Stimulated activated CD8-positive, alpha-beta memory T cell treated with anti-CD3 and anti-CD28 coated beads, Interleukin-12 subunit alpha, Interleukin-12 subunit beta, amount 100 ng/mL, for 4 hours (primary cell): ENCODE measurements around the gene GNA14.
"Not testable (repeated sequence)": the region's sequence is repeated elsewhere in the genome, so short reads cannot be mapped to it uniquely, and the experiment has no call there.

ENCODE experiments used
- DNase-seq: peaks from one replicate; pipeline ENCODE4 v3.0.0-alpha.2; 2020; ENCODE audit warnings: low read depth

GNA14 gene

DNA sequence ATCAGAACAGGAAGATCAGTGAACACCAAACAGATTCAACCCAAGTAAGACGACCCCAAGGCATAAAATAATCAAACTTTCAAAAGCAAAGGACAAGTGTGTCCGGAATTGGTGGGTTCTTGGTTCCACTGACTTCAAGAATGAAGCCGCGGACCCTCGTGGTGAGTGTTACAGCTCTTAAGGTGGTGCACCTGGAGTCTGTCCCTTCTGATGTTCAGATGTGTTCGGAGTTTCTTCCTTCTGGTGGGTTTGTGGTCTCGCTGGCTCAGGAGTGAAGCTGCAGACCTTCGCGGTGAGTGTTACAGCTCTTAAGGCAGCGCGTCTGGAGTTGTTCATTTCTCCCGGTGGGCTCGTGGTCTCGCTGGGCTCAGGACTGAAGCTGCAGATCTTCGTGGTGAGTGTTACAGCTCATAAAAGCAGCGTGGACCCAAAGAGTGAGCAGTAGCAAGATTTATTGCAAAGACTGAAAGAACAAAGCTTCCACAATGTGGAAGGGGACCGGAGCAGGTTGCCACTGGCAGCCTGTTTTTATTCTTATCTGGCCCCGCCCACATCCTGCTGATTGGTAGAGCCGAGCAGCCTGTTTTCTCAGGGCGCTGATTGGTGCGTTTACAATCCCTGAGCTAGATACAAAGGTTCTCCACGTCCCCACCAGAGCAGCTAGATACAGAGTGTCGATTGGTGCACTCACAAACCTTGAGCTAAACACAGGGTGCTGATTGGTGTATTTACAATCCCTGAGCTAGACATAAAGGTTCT is 158.5 kb downstream of the GNA14 start:
- not testable (repeated sequence) for DNase-seq

- no peak for DNase-seq
Observed at GRCh38 chr9:77488439-77489126, 159.5 kb downstream of the GNA14 start.

DNA sequence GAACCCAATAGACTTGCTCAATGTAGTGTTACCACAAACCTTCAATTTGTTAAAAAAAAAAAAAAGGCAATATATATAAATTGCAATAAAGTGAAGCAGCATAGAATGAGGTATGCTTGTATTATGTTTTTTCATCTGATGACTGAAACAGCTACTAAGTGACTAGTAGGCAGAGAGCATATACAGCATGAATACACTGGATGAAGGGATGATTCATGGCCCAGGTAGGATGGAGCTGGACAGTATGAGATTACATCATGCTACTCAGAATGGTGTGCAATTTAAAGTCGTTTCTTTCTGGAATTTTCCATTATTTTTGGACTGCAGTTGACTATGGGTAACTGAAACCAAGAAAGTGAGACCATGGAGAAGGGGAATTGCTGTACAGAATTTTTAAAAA is 161.2 kb downstream of the GNA14 start:
- no peak for DNase-seq

DNA sequence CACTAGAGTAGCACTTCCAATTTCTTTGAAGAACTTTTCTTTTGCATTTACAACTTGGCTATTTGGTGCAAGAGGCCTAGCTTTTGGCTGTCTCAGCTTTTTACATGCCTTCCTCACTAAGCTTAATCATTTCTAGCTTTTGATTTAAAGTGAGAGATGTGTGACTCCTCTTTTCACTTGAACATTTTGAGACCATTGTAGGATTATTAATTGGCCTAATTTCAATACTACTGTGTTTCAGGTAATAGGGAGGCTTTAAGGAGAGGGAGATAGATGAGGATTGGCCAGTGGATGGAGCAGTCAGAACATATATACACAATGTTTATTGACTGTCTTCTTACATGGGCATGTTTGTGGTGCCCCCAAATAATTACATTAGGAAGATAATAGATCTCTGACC is 161.7 kb downstream of the GNA14 start:
- no peak for DNase-seq

DNA sequence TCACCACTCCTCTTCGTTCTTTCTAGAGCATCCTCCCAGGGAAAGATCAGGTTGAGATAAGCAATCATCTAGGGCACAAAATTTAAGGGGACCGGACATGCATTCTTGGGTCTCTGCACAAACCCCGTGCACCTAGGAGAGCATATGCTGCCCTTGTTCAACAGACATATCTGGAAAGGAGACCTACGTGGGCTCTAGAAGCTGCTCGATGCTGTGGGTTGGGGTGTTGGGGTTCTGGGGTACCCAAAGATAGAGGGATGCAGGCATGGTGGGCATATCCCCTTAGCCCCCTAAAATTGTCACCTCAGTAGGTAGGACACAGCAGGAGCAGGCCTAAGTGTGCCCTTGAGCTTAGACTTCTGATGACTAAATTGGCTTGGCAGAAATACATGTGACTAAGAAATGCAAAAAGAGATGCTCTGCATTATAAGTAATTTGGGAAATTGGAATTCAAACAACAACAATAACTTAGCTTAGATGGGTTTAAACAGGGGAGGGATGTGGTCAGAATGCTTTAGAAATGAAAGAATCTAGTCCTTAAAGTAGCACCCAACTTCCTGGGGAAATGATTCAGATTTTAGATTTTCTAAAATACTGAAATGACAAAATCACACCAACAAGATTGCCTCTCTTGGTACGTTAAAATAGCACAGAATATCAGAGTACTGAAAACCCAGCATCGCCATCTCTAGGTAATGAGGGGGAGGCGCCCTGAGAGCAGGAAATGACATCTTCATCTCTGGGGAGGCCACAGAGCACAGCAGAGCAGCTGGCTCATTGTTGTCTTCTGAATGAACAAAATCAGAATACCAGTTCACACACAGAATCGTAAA is 172.3 kb downstream of the GNA14 start:
- no peak for DNase-seq

GRCh38 chr9:77474936-77475335 is 173.2 kb downstream of the GNA14 start:
- DNase-seq = no peak

DNA sequence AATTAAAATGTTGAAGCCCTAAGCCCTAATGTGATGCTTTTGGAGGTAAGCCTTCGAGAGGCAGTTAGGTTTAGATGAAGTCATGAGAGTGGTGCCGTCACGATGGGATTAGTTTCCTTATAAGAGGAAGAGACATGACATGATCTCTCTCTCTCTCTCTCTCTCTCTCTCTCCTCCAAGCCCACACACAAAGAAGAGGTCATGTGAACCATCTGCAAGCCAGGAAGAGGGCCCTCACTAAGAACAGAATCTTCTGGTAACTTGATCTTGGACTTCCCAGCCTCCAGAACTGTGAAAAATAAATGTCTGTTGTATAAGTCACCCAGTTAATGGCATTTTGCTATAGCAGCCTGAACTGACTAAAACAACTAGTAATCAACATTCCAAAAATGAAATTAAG is 175.5 kb downstream of the GNA14 start:
- DNase-seq = no peak

- DNase-seq = no peak
Observed at GRCh38 chr9:77471572-77471971, 176.6 kb downstream of the GNA14 start.

- no peak for DNase-seq
Observed at GRCh38 chr9:77469515-77470231, 178.4 kb downstream of the GNA14 start.

DNA sequence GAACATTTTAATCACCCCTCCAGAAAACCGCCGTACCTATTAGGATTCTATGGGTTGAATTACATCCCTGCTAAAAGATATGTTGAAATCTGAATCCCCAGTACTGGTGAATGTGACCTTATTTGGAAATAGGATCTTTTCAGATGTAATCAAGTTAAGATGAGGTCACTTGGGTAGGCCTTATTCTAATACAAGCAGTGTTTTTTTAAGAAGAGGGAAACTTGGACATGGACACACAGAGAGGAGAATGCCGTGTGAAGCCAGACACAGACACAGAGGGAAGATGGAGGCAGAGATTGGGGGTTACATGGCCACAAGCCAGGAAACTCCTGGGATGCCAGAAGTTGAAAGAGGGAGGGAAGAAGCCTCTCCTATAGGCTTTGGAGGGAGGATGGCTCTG is 183.5 kb downstream of the GNA14 start:
- no peak for DNase-seq

GRCh38 chr9:77463151-77463550 is 185.0 kb downstream of the GNA14 start:
- no peak for DNase-seq

DNA sequence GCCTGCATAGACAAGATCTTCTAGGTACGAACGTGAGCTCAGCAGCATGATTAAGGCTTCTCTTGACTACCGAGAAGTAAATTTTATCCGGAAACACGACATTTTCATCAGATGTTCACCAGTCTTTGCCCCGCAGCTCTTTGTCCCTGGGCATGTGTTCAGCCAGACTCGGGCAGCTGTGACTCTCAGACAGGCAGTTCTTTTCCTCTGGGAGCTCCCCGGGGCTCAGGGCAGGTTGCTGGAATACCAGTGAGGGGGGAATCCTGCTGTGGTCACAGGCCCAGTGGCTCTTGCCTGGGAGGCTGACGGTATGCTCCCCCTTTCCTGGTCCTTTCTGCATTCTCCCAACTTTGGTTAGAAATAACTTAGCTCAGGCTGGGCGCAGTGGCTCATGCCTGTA is 186.1 kb downstream of the GNA14 start:
- DNase-seq = no peak

DNA sequence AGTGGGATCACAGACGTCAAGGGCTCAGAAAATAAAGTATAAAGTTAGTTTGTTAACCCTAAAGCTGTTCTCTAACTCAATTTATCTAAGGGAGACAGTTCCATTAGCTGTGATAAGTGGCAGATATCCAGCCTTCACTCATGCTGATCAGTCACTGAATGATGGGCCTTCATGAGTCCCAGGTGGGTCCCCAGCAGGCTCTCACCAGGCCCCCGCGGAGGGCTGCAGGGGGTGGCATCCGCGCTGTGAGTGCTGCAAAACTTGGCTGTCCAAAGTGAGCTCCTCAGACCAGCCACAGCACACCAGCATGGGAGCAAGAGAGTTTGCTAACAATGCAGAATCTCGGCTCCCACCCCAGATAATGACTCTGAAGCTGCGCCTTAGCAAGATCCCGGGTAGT is 187.2 kb downstream of the GNA14 start:
- DNase-seq = no peak

DNA sequence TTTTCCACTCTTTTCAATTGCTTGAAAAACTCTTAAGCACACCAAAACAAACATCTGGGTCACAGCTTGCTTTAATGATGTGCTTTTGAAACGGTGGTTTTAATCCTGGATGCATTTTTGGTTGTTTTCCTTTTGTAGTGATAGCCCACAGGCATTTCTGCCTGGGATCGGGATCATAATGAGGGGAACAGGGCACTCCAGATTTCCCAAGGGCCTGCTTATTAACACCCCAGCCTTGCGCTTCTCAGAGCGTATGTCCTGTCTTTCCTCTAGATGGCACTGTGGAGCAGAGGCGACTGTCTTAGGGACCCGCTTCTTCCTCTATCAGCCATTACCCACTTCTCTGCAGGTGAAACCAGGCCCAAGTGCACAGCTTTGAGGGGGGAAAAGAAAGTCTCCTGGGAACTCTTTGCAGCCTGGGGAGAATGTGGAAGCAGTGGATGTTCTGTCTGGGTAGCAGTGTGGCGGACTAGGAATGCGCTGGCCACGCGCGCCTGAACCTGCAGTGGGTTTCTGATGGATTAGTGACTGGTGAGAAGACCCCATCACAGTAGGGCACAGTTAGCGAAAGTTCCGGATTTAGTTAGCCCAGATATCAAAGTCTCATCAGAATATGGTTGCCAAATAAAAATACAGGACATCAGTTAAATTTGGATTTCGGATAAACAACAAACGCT is 190.1 kb downstream of the GNA14 start:
- peak; percentile 8 for DNase-seq

GRCh38 chr9:77456829-77457437 is 191.2 kb downstream of the GNA14 start:
- peak; percentile 46 for DNase-seq

GRCh38 chr9:77455312-77455927 is 192.7 kb downstream of the GNA14 start:
- DNase-seq = no peak

DNA sequence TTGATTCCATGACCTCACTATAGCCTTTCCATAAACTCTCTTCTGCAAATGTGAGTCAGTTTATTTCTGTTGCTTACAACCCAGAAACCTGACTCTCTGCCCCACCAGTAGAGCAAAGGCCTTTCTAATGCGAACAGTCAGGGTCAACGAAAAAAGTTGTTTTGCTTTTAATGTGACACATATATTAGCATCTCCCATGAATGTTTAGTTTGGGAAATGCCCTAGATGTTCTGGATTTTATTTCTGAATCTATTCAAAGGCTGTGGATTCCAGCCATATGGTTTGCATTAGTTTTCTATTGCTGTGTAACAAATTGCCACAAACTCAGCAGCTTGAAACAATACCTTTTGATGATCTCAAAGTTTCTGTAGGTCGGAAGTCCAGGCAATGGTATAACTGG is 193.5 kb downstream of the GNA14 start:
- no peak for DNase-seq

- DNase-seq = no peak
Observed at GRCh38 chr9:77453825-77454647, 194.1 kb downstream of the GNA14 start.

DNA sequence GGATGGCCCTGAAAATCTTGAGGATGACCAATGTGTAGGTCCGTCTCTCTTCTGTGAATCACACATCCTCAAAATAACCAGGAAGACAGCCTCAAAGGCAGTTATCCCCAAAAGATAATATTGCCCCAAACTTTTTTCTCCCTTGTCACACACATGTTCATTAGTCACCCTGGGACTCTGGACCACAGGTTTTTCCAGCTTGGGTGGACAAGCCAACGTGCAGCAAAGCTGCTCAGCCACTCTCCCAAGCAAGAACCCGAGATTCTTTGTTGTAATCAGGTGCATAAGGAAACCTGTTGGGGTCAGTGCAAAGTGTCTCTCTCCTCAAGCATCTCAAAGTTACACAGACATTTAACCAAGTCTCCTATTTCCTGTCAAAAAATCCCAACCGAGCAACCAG is 196.6 kb downstream of the GNA14 start:
- no peak for DNase-seq

DNA sequence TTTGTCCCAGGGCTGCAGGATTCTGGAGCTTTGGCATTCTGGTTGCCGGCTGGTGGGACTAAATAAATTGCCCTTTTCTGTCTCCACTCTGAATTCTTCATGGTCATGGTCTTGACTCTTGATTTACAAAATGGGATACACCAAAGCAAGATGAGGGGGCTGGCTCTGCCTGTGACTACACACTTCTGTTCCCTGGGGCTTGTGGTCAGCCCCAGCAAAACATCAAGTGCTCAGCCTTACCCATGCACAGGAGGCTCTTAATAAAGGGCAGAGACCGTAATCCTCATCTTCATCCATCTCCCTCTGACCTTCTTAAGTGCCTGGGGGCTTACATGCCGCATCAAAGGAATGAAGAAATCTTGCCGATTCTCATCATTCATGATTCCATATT is 198.0 kb downstream of the GNA14 start:
- DNase-seq = no peak
